CD14-positive monocyte (primary cell): ENCODE data around the gene SUB1. TPM values are rescaled to one million over a fixed set of nuclear protein-coding genes. Genes with fewer than 3 reads are reported as not detected.

Experiments
- DNase-seq, 3 donors: peaks; one replicate each; pipeline ENCODE4 v3.0.0-alpha.2; 2011 to 2022
- H2AFZ ChIP-seq: 2 replicates; pipeline ENCODE4 v1.6.0; 2012; ENCODE audit warnings: mild to moderate bottlenecking, low read depth, low read length, inconsistent platforms; ENCODE audit not compliant: insufficient read depth, poor library complexity, severe bottlenecking
- H3K27ac ChIP-seq, 2 donors: 1 replicate in 1 of 2; 2 replicates in 1 of 2; pipeline ENCODE4 v1.5.1; 2012 to 2013; ENCODE audit warnings: low read length in 2 of 2, control low read depth in 1 of 2, inconsistent platforms in 1 of 2, low read depth in 1 of 2, mild to moderate bottlenecking in 1 of 2
- H3K27me3 ChIP-seq, 2 donors: one replicate each; pipeline versions ENCODE4 v1.6.0 to v1.6.1; 2011 to 2013; ENCODE audit warnings: low read length in 2 of 2; ENCODE audit not compliant: control insufficient read depth in 2 of 2, insufficient read depth in 2 of 2
- H3K36me3 ChIP-seq, 2 donors: replicated peaks in 1 of 2; 1 replicate in 1 of 2; 2 replicates in 1 of 2; pipeline versions ENCODE4 v1.5.1 to v1.6.1; 2012 to 2013; ENCODE audit warnings: low read length in 2 of 2, control low read depth in 1 of 2, inconsistent platforms in 1 of 2, mild to moderate bottlenecking in 1 of 2; ENCODE audit not compliant: insufficient read depth in 2 of 2, control insufficient read depth in 1 of 2
- H3K4me1 ChIP-seq, 2 donors: 1 replicate in 1 of 2; 2 replicates in 1 of 2; pipeline versions ENCODE4 v1.5.1 to v1.6.1; 2012 to 2013; ENCODE audit warnings: low read length in 2 of 2, control low read depth in 1 of 2, inconsistent platforms in 1 of 2, mild to moderate bottlenecking in 1 of 2, moderate library complexity in 1 of 2; ENCODE audit not compliant: insufficient read depth in 2 of 2, control insufficient read depth in 1 of 2
- H3K4me2 ChIP-seq: replicated peaks from 2 replicates; pipeline ENCODE3; 2012; ENCODE audit warnings: low read length, moderate library complexity, mild to moderate bottlenecking; ENCODE audit not compliant: poor library complexity, severe bottlenecking; ENCODE audit errors: extremely low read depth
- H3K4me3 ChIP-seq, 3 experiments: fragments of 200-600 bp in 1 of 3; sonication (generic) in 1 of 3; replicated peaks in 1 of 3; 1 replicate in 2 of 3; 2 replicates in 1 of 3; pipeline ENCODE4 v1.5.1; 2011 to 2013; ENCODE audit warnings: low read length in 3 of 3, mild to moderate bottlenecking in 3 of 3, control low read depth in 2 of 3, low read depth in 2 of 3, inconsistent platforms in 1 of 3, moderate library complexity in 1 of 3
- H3K79me2 ChIP-seq: 2 replicates; pipeline ENCODE4 v1.6.0; 2012; ENCODE audit warnings: mild to moderate bottlenecking, control low read depth, inconsistent platforms, low read length, moderate library complexity; ENCODE audit not compliant: insufficient read depth
- H3K9ac ChIP-seq: 2 replicates; pipeline ENCODE4 v1.6.0; 2017; ENCODE audit warnings: low read length, mild to moderate bottlenecking; ENCODE audit not compliant: insufficient read depth, poor library complexity, severe bottlenecking
- H3K9me3 ChIP-seq, 2 donors: replicated peaks in 1 of 2; 1 replicate in 1 of 2; 2 replicates in 1 of 2; pipeline versions ENCODE4 v1.5.1 to v1.6.1; 2012 to 2013; ENCODE audit warnings: low read length in 2 of 2, control low read depth in 1 of 2; ENCODE audit not compliant: control insufficient read depth in 1 of 2, insufficient read depth in 1 of 2
- H4K20me1 ChIP-seq: 2 replicates; pipeline ENCODE4 v1.6.0; 2012; ENCODE audit warnings: mild to moderate bottlenecking, low read length, control low read depth, moderate library complexity; ENCODE audit not compliant: insufficient read depth
- H3K27ac Mint-ChIP-seq, 7 donors: one replicate each; pipeline ENCODE4 v1.8.0; 2020; ENCODE audit warnings: mild to moderate bottlenecking in 7 of 7, mixed read lengths in 7 of 7, moderate library complexity in 6 of 7, inconsistent platforms in 2 of 7
- H3K27me3 Mint-ChIP-seq, 3 donors: one replicate each; pipeline ENCODE4 v1.8.0; 2021 to 2022; ENCODE audit warnings: low read depth in 3 of 3, mild to moderate bottlenecking in 3 of 3, mixed read lengths in 3 of 3, moderate library complexity in 3 of 3, inconsistent platforms in 1 of 3
- H3K36me3 Mint-ChIP-seq, 2 donors: one replicate each; pipeline ENCODE4 v1.8.0; 2020; ENCODE audit warnings: mixed read lengths in 2 of 2, inconsistent platforms in 1 of 2, mild to moderate bottlenecking in 1 of 2
- H3K4me1 Mint-ChIP-seq: one replicate; pipeline ENCODE4 v1.8.0; 2020; ENCODE audit warnings: mild to moderate bottlenecking, mixed read lengths
- H3K4me3 Mint-ChIP-seq, 2 donors: one replicate each; pipeline ENCODE4 v1.8.0; 2020; ENCODE audit warnings: mild to moderate bottlenecking in 2 of 2, mixed read lengths in 2 of 2, moderate library complexity in 1 of 2
- H3K9me3 Mint-ChIP-seq, 7 donors: one replicate each; pipeline ENCODE4 v1.8.0; 2020 to 2022; ENCODE audit warnings: mixed read lengths in 7 of 7, mild to moderate bottlenecking in 6 of 7, moderate library complexity in 6 of 7, inconsistent platforms in 2 of 7
- WGBS: methylation state at CpG from one replicate; pipeline ENCODE4 v1.1.5; 2013; ENCODE audit warnings: missing lambda C conversion rate; ENCODE audit not compliant: insufficient coverage; 5-methylcytosine and 5-hydroxymethylcytosine counted together
- intact Hi-C, 2 donors: fragments of 100-400 bp; cut with micrococcal nuclease; formaldehyde crosslinking; loops; one replicate each; pipeline versions ENCODE4 v1.15.0 to v1.15.1; 2023
- polyA plus RNA-seq, 3 donors: library from polyadenylated mRNA; depleted of rRNA in 1 of 3; unstranded in 2 of 3; stranded (reverse) in 1 of 3; fragments of 300-500 nt in 2 of 3; fragments of >200 nt in 1 of 3; fragmentation: Illumina TruSeq in 2 of 3; gene quantifications; 1 replicate in 2 of 3; 2 replicates in 1 of 3; pipeline ENCODE4 v1.2.3, GENCODE V29; 2012 to 2021
- TF ChIP-seq, protein P1 (sequence below): fragments of 200-600 bp; IDR thresholded peaks from one replicate; pipeline ENCODE4 v1.8.0; 2022; ENCODE audit warnings: antibody characterized with exemption, mild to moderate bottlenecking

Gene SUB1
- polyA plus RNA-seq, 3 donors, result 74.3 to 454 (median 399) TPM

DNA sequence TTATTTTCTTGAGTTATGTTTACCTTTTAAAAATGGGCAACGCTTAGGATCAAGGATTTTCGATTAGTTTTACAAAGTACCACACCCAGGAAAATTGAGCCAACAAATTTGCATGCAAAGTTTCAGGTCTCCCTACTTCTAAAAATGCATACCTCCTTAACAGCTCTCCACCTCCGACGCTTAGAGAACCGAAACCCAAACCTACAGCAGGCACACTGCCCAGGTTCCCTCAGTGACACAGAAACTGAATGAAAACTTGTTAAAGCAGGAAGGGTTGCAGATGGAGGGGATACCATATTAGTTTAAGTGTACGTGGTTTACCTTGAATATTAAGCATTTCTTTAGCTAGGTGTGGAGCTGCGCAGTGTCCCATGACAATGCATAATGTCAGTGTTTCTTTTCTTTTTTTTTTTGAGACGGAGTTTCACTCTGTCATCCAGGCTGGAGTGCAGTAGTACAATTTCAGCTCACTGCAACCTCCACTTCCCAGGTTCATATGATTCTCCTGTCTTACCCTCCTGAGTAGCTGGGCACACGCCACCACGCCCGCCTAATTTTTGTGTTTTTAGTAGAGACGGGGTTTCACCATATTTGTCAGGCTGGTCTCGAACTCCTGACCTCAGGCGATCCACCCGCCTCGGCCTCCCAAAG, 1.6 kb upstream of the SUB1 start:
- Histone ChIP-seq H3K27ac (peak overlapping the region; percentile 41 to 84), H3K4me1 (peaks cover 64 to 73% of the 10 kb centered on the region in 2 donors), H3K4me2 (peak overlapping the region; percentile 44), H2AFZ (no peak overlapping the region), H3K9ac (no peak overlapping the region), H3K9me3 (peaks cover 0 to 6% of the 10 kb centered on the region in 2 donors), H3K79me2 (peaks cover 36% of the 10 kb centered on the region), H3K4me3 (peak overlapping the region in 1 of 3 experiments; percentile 54), H3K27me3 (no peaks in the 10 kb centered on the region), H3K36me3 (peaks cover under 1 to 7% of the 10 kb centered on the region in 2 donors), H4K20me1 (peaks cover 25% of the 10 kb centered on the region)
- Mint-ChIP-seq H3K27ac (peak overlapping the region; percentile 94 to 98 (median 97)), H3K36me3 (peaks cover 4 to 10% of the 10 kb centered on the region in 2 donors), H3K4me3 (peak overlapping the region; percentile 67 to 79), H3K9me3 (peaks cover 4 to 12% (median 7%) of the 10 kb centered on the region in 7 donors), H3K27me3 (peaks cover 0 to 2% (median 2%) of the 10 kb centered on the region in 3 donors), H3K4me1 (peaks cover 75% of the 10 kb centered on the region)
- whole genome bisulfite sequencing, result 90% methylated on average over 2 of the region's 16 CpGs
- TF ChIP-seq, protein P1, sequence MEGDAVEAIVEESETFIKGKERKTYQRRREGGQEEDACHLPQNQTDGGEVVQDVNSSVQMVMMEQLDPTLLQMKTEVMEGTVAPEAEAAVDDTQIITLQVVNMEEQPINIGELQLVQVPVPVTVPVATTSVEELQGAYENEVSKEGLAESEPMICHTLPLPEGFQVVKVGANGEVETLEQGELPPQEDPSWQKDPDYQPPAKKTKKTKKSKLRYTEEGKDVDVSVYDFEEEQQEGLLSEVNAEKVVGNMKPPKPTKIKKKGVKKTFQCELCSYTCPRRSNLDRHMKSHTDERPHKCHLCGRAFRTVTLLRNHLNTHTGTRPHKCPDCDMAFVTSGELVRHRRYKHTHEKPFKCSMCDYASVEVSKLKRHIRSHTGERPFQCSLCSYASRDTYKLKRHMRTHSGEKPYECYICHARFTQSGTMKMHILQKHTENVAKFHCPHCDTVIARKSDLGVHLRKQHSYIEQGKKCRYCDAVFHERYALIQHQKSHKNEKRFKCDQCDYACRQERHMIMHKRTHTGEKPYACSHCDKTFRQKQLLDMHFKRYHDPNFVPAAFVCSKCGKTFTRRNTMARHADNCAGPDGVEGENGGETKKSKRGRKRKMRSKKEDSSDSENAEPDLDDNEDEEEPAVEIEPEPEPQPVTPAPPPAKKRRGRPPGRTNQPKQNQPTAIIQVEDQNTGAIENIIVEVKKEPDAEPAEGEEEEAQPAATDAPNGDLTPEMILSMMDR, result no peak
- intact Hi-C loops, result loop anchor here (2.0 to 10.0 kb wide), 3 partner anchors 41 to 409 kb away; partner anchors contain the start of gene GOLPH3 (in 2 of the 2)
- peak; percentile 33 to 56 (median 38) for DNase-seq

DNA sequence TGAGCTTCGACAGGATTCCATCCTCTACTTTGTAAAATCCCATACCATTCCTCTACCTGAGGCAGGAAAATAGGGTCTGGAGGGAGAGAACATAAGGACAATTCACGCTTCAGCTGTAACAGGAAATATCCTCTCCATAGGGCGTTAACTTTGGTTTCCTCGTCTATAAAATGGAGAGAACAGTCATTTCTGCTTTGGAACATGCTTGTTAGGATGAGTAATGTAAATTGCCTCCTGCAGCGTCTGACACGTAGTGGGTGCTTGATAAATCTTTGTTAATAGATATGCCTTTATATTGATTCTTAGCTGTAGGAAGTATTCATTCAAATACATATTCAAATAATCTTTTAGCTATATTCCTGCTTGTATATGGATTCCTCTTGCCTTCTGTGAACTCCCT, 711 bp upstream of the SUB1 start:
- Histone ChIP-seq H3K9ac (no peak overlapping the region), H2AFZ (no peak overlapping the region), H3K27me3 (no peaks in the 10 kb centered on the region), H3K4me1 (peaks cover 60 to 69% of the 10 kb centered on the region in 2 donors), H3K4me3 (peak overlapping the region in 1 of 3 experiments; percentile 87), H3K36me3 (peaks cover 10 to 16% of the 10 kb centered on the region in 2 donors), H3K27ac (peak overlapping the region in 1 of 2 donors; percentile 98), H4K20me1 (peaks cover 34% of the 10 kb centered on the region), H3K4me2 (peak overlapping the region; percentile 91), H3K9me3 (peaks cover 0 to 6% of the 10 kb centered on the region in 2 donors), H3K79me2 (peaks cover 45% of the 10 kb centered on the region)
- Mint-ChIP-seq H3K27me3 (peaks cover 0 to 2% (median 2%) of the 10 kb centered on the region in 3 donors), H3K4me3 (peak overlapping the region in 1 of 2 donors; percentile 31), H3K27ac (peak overlapping the region in 6 of 7 donors; percentile 91 to 99 (median 97)), H3K9me3 (peaks cover 4 to 12% (median 7%) of the 10 kb centered on the region in 7 donors), H3K36me3 (peaks cover 9 to 19% of the 10 kb centered on the region in 2 donors), H3K4me1 (peaks cover 69% of the 10 kb centered on the region)
- TF ChIP-seq, protein P1, result no peak
- peak; percentile 29 to 54 (median 31) for DNase-seq
- intact Hi-C loops, result loop anchor here (5.0 to 10.0 kb wide), 3 partner anchors 42 to 410 kb away; partner anchors contain the start of genes GOLPH3 (in 2 of the 2) and ZFR (in 1 of the 2)
- WGBS, result no CpG with 5 or more reads among the region's 6 CpGs
